LNCAP (cell line): ENCODE results near the gene RAPGEF4.

Source experiments
- TF ChIP-seq, protein P1 (sequence below): fragments of 450-650 bp; IDR thresholded peaks from 2 replicates; pipeline ENCODE4 v1.5.1; 2017; ENCODE audit warnings: mild to moderate bottlenecking

Gene RAPGEF4

GRCh38 chr2:172768401-172768800 lies 32.8 kb downstream of the RAPGEF4 start:
- TF ChIP-seq, protein P1, sequence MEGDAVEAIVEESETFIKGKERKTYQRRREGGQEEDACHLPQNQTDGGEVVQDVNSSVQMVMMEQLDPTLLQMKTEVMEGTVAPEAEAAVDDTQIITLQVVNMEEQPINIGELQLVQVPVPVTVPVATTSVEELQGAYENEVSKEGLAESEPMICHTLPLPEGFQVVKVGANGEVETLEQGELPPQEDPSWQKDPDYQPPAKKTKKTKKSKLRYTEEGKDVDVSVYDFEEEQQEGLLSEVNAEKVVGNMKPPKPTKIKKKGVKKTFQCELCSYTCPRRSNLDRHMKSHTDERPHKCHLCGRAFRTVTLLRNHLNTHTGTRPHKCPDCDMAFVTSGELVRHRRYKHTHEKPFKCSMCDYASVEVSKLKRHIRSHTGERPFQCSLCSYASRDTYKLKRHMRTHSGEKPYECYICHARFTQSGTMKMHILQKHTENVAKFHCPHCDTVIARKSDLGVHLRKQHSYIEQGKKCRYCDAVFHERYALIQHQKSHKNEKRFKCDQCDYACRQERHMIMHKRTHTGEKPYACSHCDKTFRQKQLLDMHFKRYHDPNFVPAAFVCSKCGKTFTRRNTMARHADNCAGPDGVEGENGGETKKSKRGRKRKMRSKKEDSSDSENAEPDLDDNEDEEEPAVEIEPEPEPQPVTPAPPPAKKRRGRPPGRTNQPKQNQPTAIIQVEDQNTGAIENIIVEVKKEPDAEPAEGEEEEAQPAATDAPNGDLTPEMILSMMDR, result no peak

- TF ChIP-seq, protein P1, result no peak
Observed at GRCh38 chr2:172769879-172770278, 34.2 kb downstream of the RAPGEF4 start.

DNA sequence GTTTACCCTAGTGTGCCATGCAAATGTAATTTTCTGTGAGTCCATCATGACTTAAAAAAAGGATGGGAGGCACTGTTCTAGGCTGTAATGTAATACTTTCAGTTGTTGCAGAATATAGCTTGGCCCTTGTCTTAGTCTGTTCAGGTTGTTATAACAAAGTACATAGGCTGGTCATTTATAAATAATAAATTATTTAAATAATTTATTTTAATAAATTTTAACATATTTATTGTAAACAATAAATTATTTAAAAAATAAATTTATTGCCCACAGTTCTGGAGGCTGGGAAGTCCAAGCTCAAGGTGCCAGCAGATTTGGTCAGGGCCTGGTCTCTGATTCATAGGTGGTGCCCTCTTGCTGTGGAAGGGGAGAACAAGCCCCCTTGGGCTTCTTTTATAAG lies 35.2 kb downstream of the RAPGEF4 start:
- TF ChIP-seq, protein P1, result no peak

- TF ChIP-seq, protein P1, result no peak
Observed at GRCh38 chr2:172772633-172773032, 37.0 kb downstream of the RAPGEF4 start.

- TF ChIP-seq, protein P1, result no peak
Observed at GRCh38 chr2:172774302-172774701, 38.7 kb downstream of the RAPGEF4 start.

DNA sequence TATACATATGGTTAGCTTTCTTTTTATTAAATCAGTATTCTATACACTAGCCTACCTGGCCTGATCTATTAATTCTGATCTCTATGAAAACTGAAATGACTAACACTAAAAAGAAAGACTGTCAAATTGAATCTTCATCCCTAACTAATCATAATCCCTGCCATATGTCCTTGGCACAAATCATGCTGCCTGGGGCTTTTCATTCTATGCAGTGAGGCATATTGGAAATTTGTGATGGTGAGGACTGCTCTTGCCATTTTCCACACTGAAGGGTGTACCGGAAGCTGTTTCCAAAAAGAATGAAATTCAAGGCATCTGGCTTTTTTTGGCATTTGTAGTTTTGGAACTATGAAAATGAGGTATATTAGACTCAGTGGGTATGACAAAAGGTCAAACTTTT lies 39.7 kb downstream of the RAPGEF4 start:
- TF ChIP-seq, protein P1, result no peak

- TF ChIP-seq, protein P1, result no peak
Observed at GRCh38 chr2:172777431-172777830, 41.8 kb downstream of the RAPGEF4 start.

- TF ChIP-seq, protein P1, result no peak
Observed at GRCh38 chr2:172782506-172783164, 47.0 kb downstream of the RAPGEF4 start.
